MM.1S (cell line): ENCODE data around the gene KRTAP19-4.

ENCODE experiments used
- DNase-seq: peaks from one replicate; pipeline ENCODE4 v3.0.0-alpha.2; 2015
- H2AFZ ChIP-seq: fragments of 300-600 bp; sonication (generic); 2 replicates; pipeline ENCODE4 v1.6.0; 2016; ENCODE audit warnings: antibody characterized with exemption, low read length
- H3F3A ChIP-seq: fragments of 300-600 bp; sonication (generic); 2 replicates; pipeline ENCODE4 v1.6.1; 2016; ENCODE audit warnings: mild to moderate bottlenecking, antibody characterized with exemption, low read length, moderate library complexity, mixed read lengths; ENCODE audit not compliant: insufficient read depth
- H3K27ac ChIP-seq: fragments of 300-600 bp; sonication (generic); 2 replicates; pipeline ENCODE4 v1.5.1; 2016; ENCODE audit warnings: mild to moderate bottlenecking, low read length
- H3K27me3 ChIP-seq: fragments of 300-600 bp; sonication (generic); replicated peaks from 2 replicates; pipeline ENCODE4 v1.6.0; 2016; ENCODE audit warnings: low read length; ENCODE audit not compliant: insufficient read depth
- H3K36me3 ChIP-seq: fragments of 300-600 bp; sonication (generic); replicated peaks from 2 replicates; pipeline ENCODE4 v1.6.1; 2016; ENCODE audit warnings: mild to moderate bottlenecking, low read length, mixed read lengths; ENCODE audit not compliant: insufficient read depth
- H3K4me1 ChIP-seq: fragments of 300-600 bp; sonication (generic); 2 replicates; pipeline ENCODE4 v1.6.1; 2016; ENCODE audit warnings: low read length, mixed read lengths
- H3K4me2 ChIP-seq: fragments of 300-600 bp; sonication (generic); 2 replicates; pipeline ENCODE4 v1.6.0; 2016; ENCODE audit warnings: low read depth, low read length
- H3K4me3 ChIP-seq: fragments of 300-600 bp; sonication (generic); 2 replicates; pipeline ENCODE4 v1.5.1; 2016; ENCODE audit warnings: low read length, mixed read lengths
- H3K79me2 ChIP-seq: fragments of 300-600 bp; sonication (generic); 2 replicates; pipeline ENCODE4 v1.6.1; 2016; ENCODE audit warnings: mixed run types, low read length, mixed read lengths
- H3K9ac ChIP-seq: fragments of 300-600 bp; sonication (generic); 2 replicates; pipeline ENCODE4 v1.6.1; 2016; ENCODE audit warnings: low read length, mixed read lengths
- H3K9me2 ChIP-seq: fragments of 300-600 bp; sonication (generic); replicated peaks from 2 replicates; pipeline ENCODE4 v1.6.1; 2016; ENCODE audit warnings: mild to moderate bottlenecking, low read length, mixed read lengths; ENCODE audit not compliant: insufficient read depth
- H3K9me3 ChIP-seq: fragments of 300-600 bp; sonication (generic); replicated peaks from 2 replicates; pipeline ENCODE4 v1.6.1; 2016; ENCODE audit warnings: mild to moderate bottlenecking, low read length, mixed read lengths; ENCODE audit not compliant: insufficient read depth
- H4K20me1 ChIP-seq: fragments of 300-600 bp; sonication (generic); 2 replicates; pipeline ENCODE4 v1.6.1; 2016; ENCODE audit warnings: mild to moderate bottlenecking, low read length, moderate library complexity, mixed read lengths; ENCODE audit not compliant: insufficient read depth
- EZH2 ChIP-seq: fragments of 300-600 bp; sonication (generic); optimal IDR thresholded peaks from 2 replicates; pipeline ENCODE3; 2017; ENCODE audit warnings: low read depth, mild to moderate bottlenecking, antibody characterized with exemption, low read length, mixed read lengths
- EZH2phosphoT487 ChIP-seq: fragments of 300-600 bp; sonication (generic); IDR thresholded peaks from 2 replicates; pipeline ENCODE4 v1.6.1; 2018; ENCODE audit warnings: antibody characterized with exemption, low read length
- TF ChIP-seq, protein P1 (sequence below): fragments of 300-600 bp; sonication (generic); IDR thresholded peaks from 2 replicates; pipeline ENCODE4 v1.5.1; 2016; ENCODE audit warnings: antibody characterized with exemption, low read length, mixed read lengths

The KRTAP19-4 gene

DNA sequence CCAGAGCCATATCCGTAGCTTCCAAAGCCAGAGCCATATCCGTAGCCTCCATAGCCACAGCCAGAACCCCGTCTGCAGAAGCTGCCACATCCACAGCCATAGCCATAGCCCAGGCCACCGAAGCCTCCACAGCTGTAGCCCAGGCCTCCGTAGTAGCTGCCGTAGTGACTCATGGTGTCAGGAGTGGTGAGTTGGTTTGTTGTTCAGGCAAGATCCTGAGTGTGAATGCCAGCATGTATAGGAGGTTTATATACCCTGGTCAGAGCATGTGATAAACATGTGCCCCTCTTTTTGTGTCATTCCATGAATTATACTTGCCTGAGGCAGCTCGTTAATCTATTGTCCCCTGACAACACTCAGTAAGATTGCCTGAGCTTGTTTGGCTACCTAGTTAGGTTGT is 16.8 kb downstream of the KRTAP19-4 start, which contains the start of gene KRTAP19-1:
Gene KRTAP19-1 (minus strand): TSS at position 223 of the 400 bp plus-strand sequence. CDS start 50 bp downstream, at position 173.
- Histone ChIP-seq H3K4me2 (no peak within 1 kb of the TSS), H3K27me3 (no peaks in the 10 kb centered on the region), H3K9ac (no peak within 1 kb of the TSS), H3K4me3 (no peak within 1 kb of the TSS), H3K79me2 (no peaks in the 10 kb centered on the region), H3K36me3 (no peaks in the 10 kb centered on the region), H4K20me1 (no peaks in the 10 kb centered on the region), H2AFZ (no peak within 1 kb of the TSS), H3K27ac (no peak within 1 kb of the TSS), H3K9me2 (no peaks in the 10 kb centered on the region), H3K9me3 (no peaks in the 10 kb centered on the region), H3K4me1 (no peaks in the 10 kb centered on the region), H3F3A (no peaks in the 10 kb centered on the region)
- DNase-seq = no peak
- TF ChIP-seq, protein P1, sequence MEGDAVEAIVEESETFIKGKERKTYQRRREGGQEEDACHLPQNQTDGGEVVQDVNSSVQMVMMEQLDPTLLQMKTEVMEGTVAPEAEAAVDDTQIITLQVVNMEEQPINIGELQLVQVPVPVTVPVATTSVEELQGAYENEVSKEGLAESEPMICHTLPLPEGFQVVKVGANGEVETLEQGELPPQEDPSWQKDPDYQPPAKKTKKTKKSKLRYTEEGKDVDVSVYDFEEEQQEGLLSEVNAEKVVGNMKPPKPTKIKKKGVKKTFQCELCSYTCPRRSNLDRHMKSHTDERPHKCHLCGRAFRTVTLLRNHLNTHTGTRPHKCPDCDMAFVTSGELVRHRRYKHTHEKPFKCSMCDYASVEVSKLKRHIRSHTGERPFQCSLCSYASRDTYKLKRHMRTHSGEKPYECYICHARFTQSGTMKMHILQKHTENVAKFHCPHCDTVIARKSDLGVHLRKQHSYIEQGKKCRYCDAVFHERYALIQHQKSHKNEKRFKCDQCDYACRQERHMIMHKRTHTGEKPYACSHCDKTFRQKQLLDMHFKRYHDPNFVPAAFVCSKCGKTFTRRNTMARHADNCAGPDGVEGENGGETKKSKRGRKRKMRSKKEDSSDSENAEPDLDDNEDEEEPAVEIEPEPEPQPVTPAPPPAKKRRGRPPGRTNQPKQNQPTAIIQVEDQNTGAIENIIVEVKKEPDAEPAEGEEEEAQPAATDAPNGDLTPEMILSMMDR = no peak
- no peak for TF ChIP-seq EZH2phosphoT487
- TF ChIP-seq EZH2 = no peak

DNA sequence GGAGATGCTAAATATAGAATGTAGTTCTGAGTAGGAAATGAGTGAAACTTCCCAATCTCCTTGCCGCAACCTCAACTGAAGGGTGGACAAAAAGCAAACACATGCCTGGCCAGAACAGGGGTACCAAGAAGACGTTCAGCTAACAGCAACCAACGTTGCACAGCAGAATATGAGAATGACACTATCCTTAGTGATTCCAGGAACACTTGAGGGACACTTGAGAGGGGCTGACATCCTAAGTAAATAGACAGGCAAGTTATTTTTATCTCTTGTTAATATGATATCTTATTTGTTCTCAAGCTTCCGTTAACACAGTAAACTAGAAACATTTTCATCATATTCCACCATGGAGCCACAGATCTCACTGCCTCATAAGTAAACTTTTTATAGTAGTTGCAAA is 17.7 kb downstream of the KRTAP19-4 start:
- Histone ChIP-seq H2AFZ (no peak overlapping the region), H3K4me2 (no peak overlapping the region), H3K27me3 (no peaks in the 10 kb centered on the region), H3K36me3 (no peaks in the 10 kb centered on the region), H3K4me1 (no peaks in the 10 kb centered on the region), H4K20me1 (no peaks in the 10 kb centered on the region), H3K9me3 (no peaks in the 10 kb centered on the region), H3K4me3 (no peak overlapping the region), H3K9ac (no peak overlapping the region), H3F3A (no peaks in the 10 kb centered on the region), H3K9me2 (no peaks in the 10 kb centered on the region), H3K79me2 (no peaks in the 10 kb centered on the region), H3K27ac (no peak overlapping the region)
- no peak for TF ChIP-seq EZH2phosphoT487
- TF ChIP-seq, protein P1 = no peak
- no peak for TF ChIP-seq EZH2
- no peak for DNase-seq

DNA sequence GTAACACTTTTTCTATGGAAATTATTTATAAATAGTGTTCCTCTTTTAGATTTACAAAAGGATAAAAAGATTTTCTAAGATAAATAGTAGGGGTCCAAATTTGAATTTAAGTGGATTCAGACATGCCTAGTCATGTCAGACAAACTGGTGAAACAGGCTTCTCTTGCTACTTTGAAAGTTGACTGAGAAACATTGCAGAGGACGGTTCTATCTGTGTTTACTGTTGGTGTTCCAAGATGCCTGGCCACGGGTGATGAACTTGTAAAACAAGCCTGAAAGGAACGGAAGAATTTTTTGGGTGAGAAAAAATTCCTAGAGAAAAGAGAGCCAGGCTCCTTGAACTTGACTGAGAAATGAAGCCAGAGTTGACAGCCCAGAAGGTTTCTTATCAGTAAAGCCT is 19.0 kb downstream of the KRTAP19-4 start:
- Histone ChIP-seq H3K4me2 (no peak overlapping the region), H3K9me2 (no peaks in the 10 kb centered on the region)
- DNase-seq = no peak

More for the DNA sequence above, 19.0 kb downstream of the KRTAP19-4 start:
- Histone ChIP-seq H2AFZ (no peak overlapping the region), H4K20me1 (no peaks in the 10 kb centered on the region), H3K4me1 (no peaks in the 10 kb centered on the region), H3K27me3 (no peaks in the 10 kb centered on the region), H3K36me3 (no peaks in the 10 kb centered on the region), H3F3A (no peaks in the 10 kb centered on the region), H3K4me3 (no peak overlapping the region), H3K9me3 (no peaks in the 10 kb centered on the region), H3K79me2 (no peaks in the 10 kb centered on the region), H3K27ac (no peak overlapping the region), H3K9ac (no peak overlapping the region)
- TF ChIP-seq, protein P1 = no peak
- TF ChIP-seq EZH2phosphoT487 = no peak
- no peak for TF ChIP-seq EZH2
